Epithelial cell of prostate (primary cell): Measurements from ENCODE around the gene PLD1.
"Not testable (repeated sequence)": the region's sequence is repeated elsewhere in the genome, so short reads cannot be mapped to it uniquely, and the experiment has no call there.

Experiments used
- DNase-seq: peaks from one replicate; pipeline ENCODE4 v3.0.0-alpha.2; 2011; ENCODE audit warnings: low read depth, low spot score
- H3K27ac ChIP-seq: fragments of 450-650 bp; 2 replicates; pipeline ENCODE4 v1.5.1; 2017; ENCODE audit warnings: mild to moderate bottlenecking

Gene PLD1

DNA sequence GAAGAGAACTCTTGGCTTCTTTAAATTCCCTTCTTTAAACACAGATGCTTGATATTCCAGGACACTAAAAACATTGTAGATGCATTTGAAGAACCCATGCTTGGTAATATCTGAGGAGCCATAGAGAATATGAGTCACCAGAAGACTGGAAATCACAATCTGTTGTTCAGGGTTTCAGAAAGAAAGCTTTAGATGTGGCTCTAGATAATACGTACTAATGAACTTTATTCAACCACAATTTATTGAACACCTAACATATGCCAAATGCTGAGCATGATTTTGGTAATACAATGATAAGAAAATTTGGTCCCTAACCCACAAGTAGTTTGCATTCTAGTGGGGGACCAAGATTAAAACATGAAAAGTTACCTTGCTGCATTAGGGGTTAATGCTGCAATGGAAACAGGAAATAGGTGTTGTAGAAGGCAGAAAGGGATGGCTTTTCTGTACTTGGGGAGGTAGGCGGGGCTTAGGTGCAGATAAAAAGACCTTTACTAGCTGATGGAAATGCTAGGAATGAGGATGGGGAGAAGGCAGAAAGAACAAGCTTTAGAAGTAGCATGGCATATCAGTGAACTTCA is 11.6 kb upstream of the PLD1 start:
- H3K27ac ChIP-seq, result no peak overlapping the region

GRCh38 chr3:171821044-171821443 is 10.8 kb upstream of the PLD1 start:
- DNase-seq, result no peak
- no peak overlapping the region for H3K27ac ChIP-seq

More for the DNA sequence above, 11.6 kb upstream of the PLD1 start:
- DNase-seq, result no peak

GRCh38 chr3:171817074-171817800 is 7.0 kb upstream of the PLD1 start:
- H3K27ac ChIP-seq, result no peak overlapping the region
- DNase-seq, result no peak

GRCh38 chr3:171815973-171816595 is 5.8 kb upstream of the PLD1 start:
- no peak for DNase-seq
- H3K27ac ChIP-seq, result no peak overlapping the region

- H3K27ac ChIP-seq, DNase-seq: not testable (repeated sequence)
These were observed 4.4 kb upstream of the PLD1 start for GRCh38 chr3:171814662-171815061.

GRCh38 chr3:171813897-171814460 is 3.7 kb upstream of the PLD1 start:
- no peak overlapping the region for H3K27ac ChIP-seq
- DNase-seq, result no peak

DNA sequence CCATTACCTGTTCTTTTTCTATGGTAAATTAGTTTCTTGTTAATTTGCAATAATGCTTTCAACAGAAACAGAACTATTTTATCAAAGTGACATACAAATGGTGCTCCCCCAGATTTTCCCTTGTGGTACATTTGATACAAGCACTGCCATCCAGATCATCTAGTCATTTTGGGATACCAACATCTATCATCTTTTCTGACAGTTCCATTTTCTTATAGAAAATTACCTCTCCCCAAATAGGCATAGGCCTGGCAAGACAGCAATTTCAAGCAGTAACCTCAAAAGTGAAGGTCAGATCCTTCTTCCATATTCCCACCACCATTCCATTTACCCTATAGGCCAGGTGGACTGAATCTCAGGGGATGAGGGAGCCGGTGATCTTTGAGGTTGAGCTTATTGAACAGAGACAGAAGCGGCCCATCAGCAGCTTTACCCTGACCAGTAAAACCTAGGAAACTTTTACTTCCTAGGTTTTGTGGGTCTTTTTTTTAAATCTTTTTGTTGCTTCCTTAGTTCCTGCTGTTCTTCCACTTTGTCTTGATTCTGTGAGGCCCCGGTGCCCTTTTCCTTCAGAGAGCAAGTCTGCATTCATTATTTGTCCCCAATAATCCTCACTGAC is 3.1 kb upstream of the PLD1 start:
- DNase-seq, result no peak
- H3K27ac ChIP-seq, result peak overlapping the region; percentile 96

- DNase-seq, result no peak
- peak overlapping the region; percentile 96 for H3K27ac ChIP-seq
These were observed 2.5 kb upstream of the PLD1 start for GRCh38 chr3:171812811-171813210.

DNA sequence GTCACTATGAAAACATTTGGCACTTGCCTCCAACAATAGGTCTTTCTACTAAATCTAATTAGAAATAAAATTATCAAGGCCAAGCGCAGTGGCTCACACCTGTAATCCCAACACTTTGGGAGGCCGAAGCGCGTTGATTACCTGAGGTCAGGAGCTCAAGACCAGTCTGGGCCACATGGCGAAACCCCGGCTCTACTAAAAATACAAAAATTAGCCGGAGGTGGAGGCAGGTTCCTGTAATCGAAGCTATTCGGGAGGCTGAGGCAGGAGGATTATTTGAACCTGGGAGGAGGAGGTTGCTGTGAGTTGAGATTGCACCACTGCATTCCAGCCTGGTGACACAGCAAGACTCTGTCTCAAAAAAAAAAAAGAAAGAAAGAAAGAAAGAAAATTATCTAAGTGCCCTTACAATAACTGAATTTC is 1.6 kb upstream of the PLD1 start:
- no peak for DNase-seq
- peak overlapping the region; percentile 96 for H3K27ac ChIP-seq

DNA sequence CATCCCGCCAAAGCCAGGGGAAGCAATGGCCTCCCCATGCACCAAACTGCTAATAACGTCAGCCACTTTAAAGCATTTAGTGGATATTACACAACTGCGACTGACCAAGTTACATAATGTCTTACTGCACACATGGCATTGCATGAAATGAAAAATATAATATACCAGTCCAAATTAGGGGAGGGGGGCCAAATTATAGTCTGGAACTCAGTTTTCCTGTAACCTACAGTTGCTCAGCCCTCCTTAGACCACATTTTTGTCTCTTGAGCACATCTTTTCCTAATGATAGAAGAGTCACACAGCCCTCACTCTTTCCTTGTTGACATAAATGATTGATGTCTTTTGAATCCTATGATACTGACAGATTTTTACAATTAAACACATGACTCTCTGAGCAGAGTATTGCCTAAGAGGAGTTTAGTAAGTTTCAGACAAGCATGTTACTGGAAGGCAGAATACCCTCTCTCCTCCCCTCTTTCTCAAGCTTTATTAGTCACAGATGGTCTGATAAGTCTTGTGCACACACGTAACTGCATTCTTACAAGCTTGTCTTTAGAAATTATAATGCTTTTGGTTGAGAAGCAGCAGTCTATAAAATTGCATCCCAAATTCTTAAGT is 1.1 kb upstream of the PLD1 start:
- H3K27ac ChIP-seq, result peak overlapping the region; percentile 96
- DNase-seq, result peak; percentile 100

DNA sequence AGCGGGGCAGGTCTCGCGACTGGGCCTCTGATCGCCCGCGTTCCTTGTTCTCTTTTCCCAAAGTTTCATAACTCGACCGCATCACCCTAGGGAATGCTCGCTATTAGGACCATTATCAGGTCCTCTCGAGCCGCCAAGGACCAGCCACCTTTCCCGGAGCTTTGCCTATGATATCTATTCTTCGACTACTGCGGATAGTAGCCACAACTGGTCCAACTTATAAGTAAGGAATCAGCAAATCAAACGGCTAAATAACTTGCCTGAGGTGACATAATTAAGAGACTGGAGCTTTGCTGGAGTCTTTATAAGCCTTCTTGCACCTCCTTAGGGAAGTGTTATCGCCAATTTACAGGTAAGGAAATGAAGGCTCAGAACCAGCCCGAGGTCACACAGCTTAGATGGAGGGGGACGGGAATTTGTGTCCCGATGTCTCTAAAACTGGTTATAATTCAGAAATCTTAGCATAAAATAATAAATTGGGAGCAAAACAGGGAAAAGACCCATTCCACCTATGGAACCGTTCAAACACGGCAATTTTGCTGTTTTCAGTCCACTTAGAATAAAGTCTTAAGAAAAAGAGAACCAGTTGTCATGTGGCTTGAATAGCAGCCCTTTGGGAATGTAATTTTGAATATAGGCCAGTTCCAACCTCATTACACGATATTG is 479 bp upstream of the PLD1 start:
- H3K27ac ChIP-seq, result peak overlapping the region; percentile 96
- no peak for DNase-seq

DNA sequence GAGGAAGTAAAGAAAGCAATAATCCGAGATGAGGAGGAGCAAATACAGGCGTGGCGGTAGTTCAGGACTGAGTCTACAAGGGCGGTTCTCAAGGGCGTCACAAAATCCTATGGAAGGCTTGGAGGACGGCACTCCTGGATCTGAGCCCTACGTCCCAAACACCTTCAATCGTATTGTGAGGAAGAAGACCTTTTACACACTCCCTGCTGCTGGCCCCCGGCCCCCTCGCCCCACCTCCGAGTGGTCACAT is 747 bp downstream of the PLD1 start:
- DNase-seq, result no peak
- H3K27ac ChIP-seq, result peak overlapping the region; percentile 96

DNA sequence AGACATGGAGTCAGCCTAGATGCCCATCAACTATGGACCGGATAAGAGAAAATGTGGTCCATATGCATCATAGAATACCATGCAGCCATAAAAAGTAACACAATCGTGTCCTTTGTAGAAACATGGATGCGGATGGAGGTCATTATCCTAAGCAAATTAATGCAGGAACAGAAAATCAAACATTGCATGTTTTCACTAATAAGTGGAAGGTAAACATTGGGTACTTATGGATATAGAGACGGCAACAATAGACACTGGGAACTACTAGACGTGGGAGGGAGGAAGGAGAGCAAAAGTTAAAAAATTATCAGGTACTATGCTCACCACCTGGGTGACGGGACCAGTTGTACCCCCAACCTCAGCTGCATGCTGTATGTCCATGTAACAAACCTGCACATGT is 2.5 kb downstream of the PLD1 start:
- no peak for DNase-seq
- no peak overlapping the region for H3K27ac ChIP-seq

DNA sequence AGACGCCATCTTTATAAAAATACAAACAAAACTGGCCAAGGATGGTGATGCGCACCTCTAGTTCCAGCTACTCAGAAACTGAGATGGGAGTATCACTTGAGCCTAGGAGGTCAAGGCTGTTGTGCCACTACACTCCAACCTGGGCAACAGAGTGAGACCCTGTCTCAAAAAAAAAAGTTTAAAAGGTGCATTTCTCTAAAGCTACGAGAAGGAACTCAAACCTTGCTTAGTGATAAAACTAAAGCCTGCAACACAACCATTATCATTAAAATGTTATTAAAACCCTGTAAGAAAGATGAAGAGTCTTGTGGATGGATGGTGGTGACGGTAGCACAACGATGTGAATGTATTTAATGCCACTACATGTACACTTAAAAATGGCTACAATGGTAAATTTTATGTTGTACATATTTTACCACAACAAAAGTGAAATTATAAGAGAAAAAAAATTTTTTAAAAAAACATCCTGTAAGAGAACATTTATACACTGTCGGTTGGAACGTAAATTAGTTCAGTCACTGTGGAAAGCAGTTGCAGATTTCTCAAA is 3.1 kb downstream of the PLD1 start:
- peak overlapping the region; percentile 80 for H3K27ac ChIP-seq

GRCh38 chr3:171806200-171807128 is 3.8 kb downstream of the PLD1 start:
- H3K27ac ChIP-seq, result peak overlapping the region; percentile 80
- peak; percentile 93 for DNase-seq

More for the DNA sequence above, 3.1 kb downstream of the PLD1 start:
- no peak for DNase-seq

GRCh38 chr3:171805687-171806086 is 4.6 kb downstream of the PLD1 start:
- DNase-seq, result no peak

DNA sequence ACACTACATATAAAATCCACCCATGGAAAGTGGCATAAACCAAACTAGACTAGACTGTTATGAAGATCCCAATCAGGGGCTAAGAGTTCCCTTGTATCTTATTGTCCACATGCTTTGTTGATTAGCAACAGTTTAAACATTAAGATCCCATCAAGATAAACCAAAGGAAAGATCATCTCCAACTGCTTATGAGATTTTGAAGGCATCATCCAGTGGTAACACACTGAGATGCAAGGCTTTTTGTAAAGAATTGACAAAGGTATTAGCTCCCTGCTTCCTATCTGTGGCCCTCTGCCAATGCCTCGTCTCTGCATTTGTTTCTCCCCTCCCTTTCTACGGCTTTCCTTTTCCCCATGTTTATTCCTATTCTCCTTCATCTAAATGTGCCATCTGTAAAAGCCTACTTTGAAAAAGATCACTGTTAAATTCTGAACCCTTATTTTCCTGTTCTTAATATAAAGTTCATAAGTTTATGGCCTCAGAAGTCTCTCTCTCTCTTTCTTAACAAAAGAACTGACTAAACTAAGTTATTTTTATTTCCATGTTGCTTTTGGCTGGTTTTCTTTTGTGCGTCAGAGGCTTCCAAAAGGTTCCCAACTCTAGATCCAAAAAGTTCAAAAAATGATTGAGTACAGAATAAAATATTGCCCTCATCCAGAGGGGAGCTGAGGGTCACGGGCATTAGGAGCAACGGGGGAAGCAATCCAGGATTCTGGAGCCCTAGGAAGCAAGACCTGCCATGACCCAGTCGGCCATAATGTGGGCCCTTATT is 5.5 kb downstream of the PLD1 start:
- H3K27ac ChIP-seq, result peak overlapping the region; percentile 80
- DNase-seq, result no peak

More at GRCh38 chr3:171805687-171806086, 4.6 kb downstream of the PLD1 start:
- H3K27ac ChIP-seq, result peak overlapping the region; percentile 80

GRCh38 chr3:171803044-171803443 is 7.2 kb downstream of the PLD1 start:
- H3K27ac ChIP-seq, result peak overlapping the region; percentile 73

More at GRCh38 chr3:171803044-171803443, 7.2 kb downstream of the PLD1 start:
- no peak for DNase-seq
